ENCODE measurements around the gene TOPAZ1.
A peak's percentile ranks its signal among the peaks of the same experiment; 100 is the strongest.

DNA sequence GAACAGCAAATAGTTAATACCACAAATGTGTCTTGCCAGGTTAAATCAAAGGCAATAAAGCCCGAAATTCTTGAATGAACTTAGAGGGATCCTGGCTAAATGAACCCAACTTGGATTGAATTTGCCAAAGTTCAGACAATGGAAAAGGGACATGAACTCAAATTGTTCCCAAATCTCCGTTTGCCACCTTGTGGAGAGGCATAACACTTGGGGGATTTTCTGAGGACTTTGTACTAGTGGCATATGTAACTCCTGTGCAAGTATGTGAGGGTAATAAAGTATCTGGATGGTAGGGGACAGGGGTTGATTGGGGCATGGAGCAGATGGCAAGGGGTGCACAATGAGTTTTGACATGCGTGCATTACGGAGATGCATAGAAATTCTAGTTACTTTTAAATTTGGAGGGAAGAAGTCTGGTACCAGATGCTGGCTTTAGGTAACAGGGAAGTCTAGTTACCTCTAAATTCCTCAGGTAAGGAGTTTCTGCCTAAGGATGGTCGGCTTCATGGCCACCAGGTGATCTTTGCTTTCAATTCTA, 95.6 kb downstream of the TOPAZ1 start:
- TF ChIP-seq CTCF (IDR thresholded peaks at IDR 0.05) (peak in 1 of 7 experiments; percentile 5), POLR2A (IDR thresholded peaks at IDR 0.05) (no peak), POLR2AphosphoS5 (IDR thresholded peaks at IDR 0.05) (no peak), EP300 (IDR thresholded peaks at IDR 0.05) (no peak)

Measured in stomach (tissue), 4 donors.